NCI-H345 treated with DMSO at 0.1 percent for 48 hours (cell line): Measurements from ENCODE around the gene NPAS3.

Experiments
- DNase-seq: peaks from one replicate; lab custom pipeline; 2025; ENCODE audit not compliant: unreplicated experiment; lab: John Stamatoyannopoulos, UW

The NPAS3 gene

DNA sequence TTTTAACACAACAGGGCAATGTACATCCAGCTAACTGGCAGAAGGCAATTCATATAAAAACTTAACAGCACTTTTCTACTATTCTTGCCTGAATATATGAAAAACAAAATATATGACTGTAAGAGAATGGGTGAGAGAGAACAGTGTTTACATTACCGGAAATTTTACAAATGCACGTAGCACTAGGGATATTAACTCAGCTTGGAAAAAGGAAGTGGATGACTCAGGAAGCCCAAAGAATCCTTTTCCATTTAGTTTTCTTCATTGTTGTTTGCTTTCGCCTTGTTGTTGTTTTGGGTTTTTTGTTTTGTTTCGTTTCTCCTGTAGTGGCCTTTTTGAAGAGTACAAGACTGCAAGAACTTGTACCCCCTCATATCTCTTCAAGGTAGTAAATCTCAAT, 716.7 kb downstream of the NPAS3 start:
- DNase-seq = no peak

DNA sequence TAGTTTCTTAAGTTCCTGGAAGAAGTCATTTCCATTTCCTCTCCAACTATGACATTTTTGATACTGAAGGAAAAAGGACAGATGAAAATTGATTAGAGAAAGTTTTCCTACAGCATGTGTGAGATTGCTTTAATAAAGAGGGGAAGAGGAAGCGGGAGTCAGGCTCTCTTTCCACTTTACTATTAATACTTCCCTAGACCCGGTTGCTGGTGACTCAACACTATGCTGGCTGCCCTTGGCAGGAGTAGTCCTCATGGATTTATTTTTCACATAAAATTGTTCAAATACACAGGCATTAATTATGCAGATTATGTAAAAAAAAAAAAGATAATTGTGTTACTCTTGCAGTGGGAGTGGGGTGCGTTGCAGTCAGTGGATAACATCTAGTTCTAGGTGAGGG, 718.8 kb downstream of the NPAS3 start:
- no peak for DNase-seq

DNA sequence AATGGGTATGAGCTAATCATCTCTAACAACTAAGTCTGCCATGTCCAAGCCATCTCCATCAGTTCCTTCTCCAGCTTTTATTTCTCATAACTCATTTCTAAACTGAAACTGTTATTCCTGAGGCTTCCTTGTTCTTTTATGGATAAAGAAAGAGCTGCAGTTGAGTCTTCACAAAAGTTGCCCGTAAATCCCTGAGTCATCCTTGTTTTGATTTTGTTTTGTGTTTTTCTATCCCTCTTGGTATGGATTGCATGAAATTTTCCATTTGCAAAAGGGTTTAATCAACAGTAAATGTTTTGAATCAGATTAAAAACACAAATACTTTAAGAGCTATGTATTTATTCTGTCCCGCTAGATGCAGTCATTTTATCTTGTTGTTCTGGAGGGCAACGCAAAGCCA, 721.6 kb downstream of the NPAS3 start:
- no peak for DNase-seq

DNA sequence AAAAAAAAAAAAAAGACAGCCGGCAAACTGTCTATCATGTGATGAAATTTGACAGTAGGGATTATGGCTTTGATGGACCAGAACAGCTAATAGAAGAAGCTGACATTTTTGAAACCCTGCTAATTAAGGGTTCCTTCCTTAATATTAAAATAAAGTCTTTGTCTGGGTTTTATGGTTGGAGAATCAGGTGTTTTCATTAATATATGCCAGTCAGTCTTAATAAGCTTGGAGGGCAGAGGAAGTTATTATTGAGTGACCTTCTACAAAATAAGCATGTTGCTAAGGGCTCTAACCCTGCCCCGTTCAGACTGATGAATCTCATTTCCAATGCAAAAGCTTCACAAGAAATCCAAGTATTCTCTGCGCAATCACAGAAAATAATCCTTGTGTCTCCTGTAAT, 722.4 kb downstream of the NPAS3 start:
- no peak for DNase-seq

DNA sequence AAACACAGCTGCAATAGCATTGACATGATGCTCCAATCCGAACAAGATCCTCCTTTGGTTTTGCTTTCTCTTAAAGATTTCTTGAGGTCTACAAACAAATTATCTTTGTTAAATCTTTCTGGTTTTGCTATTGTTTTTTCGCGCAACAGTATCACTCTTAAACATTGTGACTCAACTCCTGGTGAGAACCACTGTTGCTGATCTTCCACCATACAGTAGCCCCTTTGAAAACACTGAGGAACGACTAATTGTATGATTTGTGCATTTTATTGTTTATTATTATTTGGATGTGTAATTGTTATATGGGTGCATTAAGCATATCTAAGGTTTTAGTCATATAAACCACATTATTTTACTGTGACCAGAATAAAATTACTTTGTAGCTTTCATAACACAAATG, 729.4 kb downstream of the NPAS3 start:
- DNase-seq = no peak

DNA sequence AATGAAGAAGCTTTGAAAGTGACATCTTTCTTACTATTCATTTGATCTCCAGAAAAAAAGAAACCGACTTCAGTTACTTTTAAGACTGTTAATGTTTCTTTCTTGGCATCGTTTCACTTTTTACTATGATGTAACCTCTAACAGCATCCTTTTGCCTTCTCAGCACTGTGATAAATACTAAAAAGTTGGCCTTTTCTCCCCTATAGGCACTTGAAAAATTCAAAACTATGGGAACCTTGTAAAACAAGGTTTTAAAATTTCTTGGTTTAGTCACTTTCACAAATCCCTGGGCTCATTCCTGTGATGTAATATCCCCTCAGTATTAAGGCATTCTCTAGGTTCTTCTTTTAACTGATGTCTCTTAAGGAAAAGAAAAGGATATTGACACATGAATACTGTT, 730.4 kb downstream of the NPAS3 start:
- no peak for DNase-seq

DNA sequence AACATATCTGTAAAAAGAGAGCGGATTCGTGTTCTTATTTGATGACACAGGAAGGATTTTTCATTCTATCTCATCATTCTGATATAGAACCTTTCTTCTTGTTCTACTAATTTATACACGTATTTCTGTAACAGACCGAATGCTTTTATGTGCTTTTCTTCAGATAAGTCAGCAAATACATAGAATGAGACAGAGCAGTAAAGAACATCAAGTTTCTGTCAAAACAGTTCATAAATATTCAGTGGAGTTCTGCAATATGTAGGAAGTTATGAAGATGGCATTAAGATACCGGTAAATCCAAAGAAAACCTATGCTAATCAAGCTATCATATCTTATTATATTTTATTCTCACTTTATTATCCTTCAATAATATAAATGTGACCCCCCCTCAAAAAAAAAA, 731.6 kb downstream of the NPAS3 start:
- no peak for DNase-seq

DNA sequence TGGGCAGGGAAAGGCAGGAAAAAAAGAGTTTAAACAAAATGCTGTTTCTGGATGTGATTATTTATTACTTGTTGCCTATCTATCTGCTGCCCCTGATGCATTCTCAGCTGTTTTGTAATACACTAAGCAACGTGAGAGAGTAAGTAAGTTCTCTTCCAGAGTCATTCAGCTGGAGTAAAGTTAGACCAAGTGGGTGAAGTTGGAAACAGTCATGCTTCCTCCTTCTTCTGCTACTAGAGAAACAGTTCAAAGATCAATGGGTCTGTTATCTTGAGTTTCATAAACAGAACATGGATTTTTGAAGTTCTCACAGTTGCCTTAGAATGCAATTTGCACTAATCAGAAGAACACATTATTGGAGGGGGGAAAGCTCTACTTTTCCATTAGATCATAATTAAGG, 732.9 kb downstream of the NPAS3 start:
- DNase-seq = no peak

DNA sequence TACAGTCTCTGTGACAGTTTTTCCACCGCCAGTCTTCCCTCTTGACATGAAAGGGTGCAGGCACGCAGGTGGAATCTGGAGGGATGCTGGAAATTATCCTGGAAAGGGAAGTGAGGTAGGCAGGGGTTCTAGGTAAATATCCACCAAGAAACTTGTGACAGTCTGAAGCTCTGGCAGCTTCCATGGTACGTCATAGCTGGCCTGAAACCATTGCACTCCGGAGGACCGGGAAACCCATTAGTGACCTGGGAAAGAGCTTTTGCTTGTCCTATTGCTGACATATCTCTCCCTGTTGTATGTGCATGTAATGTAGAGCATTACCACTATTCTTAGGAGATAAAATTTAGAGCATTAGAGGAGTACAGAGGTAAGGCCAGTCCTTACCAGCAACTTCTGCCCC, 736.2 kb downstream of the NPAS3 start:
- DNase-seq = no peak

DNA sequence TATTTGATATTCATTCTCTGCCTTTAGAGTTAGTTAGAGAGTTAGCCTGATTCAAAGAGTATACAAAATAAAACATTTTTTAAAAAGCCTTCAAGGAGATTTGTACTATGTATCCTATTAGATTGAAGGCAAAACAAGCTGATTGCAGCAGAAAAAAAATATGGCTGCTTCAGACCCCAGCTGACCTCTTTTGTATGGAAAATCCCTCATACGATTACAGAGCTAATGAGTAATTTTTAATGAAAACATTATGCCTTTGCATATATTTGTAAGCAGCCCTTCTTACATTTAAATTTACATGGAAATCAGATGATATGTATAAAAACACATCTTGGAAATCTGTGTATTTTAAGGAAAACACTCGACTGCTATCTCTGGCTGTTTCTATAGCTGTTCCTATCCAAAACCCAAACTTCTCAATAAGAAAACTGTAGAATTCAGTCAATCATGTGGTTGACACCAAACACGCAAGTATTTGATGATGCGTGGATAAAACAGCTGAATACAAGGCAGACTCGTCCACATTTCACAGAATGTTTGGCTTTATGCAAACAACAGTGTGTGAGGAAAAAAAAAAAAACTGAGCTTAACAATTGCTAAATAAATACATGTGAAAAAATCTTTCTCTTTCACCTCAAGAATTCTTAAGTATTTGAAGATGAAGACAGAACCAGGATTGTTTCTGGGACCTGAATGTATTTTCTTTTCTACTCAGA, 736.9 kb downstream of the NPAS3 start:
- DNase-seq = no peak

DNA sequence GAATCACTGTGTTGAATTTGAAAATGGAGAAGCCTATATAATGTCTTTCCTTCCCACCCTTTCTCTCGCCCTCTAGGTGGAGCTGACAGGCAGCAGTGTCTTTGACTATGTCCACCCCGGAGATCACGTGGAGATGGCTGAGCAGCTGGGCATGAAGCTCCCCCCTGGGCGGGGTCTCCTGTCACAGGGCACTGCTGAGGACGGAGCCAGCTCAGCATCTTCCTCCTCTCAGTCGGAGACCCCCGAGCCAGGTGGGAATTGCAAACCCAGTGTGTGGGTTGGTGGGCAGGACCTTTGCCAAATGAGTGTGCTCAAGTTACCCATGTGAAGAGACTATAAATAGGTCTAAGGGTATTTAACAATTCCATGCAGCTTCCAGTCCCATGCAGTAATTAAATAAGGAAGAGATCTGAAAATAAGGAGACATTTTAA, 737.5 kb downstream of the NPAS3 start:
- no peak for DNase-seq

DNA sequence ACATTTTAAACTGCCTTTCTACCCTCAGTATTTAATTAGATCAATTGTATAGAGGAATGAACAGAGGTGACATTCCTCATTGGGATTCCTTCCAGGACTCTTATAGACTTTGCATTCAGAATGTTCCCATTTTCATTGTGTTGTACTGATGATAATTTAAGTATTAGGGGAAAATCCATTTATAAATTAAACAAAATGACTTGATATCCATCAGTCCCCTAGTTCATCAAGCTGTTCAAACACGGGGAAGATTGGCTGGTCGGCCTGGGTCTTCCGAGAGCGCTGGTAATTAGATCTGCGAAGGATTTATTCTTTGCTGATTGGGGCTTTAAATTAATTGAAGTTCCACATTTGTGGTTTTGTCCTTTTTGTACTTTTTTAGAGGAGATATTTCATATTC, 738.2 kb downstream of the NPAS3 start:
- no peak for DNase-seq

DNA sequence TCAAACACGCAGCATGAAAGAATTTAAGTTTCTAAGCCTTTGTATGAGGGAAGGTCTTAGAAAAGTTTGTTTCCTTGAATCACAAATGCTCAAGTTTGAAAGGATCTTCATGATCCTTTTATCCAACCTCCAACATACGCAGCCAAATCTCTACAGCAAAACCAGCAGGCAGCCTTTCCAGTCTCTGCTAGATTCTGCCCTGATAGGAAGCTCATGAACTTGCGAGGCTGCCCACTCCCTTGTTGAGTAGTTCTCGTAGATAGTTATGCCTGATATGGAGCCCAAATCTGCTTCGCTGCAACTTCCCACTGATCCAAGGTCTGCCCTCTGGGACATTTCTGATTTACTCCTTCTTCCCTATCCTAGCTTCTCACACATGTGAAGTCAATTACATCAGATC, 739.3 kb downstream of the NPAS3 start:
- no peak for DNase-seq

DNA sequence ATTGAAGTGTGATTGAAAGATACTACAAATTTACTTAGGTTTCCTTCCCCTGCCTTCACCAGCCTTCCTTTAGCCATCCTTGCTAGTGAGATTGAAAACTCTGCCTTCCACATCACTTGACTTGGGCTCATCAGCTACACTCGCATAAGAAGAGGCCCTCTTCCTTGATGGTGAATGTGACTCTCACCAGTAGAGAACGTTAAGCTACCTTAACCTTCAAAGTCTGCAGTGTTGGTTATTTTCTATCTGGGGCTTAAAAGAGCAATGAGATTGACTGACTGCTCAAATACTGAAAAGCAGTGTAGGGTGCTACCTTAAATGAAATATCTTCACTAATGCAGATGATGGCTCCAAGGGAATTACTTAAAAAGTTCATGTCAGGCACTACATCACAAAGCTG, 740.3 kb downstream of the NPAS3 start:
- DNase-seq = no peak

DNA sequence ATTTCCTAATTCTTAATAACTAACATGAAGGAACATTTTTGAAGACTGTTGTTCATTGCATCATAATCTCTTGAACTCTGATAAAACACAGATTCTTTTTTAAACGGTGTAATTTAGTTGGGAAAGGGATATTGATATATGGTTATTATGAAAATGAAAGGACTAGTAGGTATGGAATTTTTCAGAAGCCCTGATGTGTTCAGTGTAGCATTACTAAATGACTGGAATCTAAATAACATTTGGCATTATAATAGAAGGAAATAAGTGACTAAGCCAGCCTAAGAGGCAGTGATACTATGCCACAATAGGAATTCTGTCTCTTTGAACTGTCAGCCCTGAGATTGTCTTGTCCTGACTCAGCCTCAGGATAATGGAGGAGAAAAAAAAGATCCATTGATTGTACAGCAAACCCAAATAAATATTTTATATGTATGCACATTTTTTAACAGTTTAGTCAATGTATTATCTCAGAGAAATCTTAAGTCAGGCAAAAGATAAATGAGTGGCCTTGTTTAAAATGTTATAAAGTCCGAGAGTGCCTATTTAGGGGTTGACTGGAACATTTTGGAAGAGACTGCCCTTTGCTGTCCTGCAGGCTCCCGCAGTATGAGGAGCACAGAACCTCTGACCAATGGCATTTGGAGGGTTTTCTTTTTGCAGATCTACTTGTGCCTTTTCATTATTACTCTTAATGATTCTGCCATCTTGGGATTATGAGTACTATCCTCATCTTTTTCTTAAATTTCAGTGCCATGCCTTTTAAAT, 741.0 kb downstream of the NPAS3 start:
- no peak for DNase-seq

DNA sequence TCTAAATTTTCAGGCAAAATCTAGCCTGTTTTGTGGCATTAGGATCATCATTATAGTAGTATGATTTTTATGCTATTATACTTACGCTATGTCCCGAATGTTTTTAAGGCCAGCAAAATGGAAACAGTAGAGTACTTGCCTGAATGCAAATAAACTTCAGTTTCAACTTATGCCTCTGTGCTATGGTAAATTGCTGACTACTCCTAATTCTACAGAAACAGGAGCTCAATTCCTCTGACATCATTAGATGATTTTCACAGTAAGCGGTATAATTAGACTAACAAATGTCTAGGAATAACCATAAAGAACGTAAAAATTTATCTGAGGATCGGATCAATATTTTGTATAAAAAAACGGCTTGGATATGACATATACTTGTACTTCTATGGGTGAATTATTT, 742.2 kb downstream of the NPAS3 start:
- DNase-seq = no peak

DNA sequence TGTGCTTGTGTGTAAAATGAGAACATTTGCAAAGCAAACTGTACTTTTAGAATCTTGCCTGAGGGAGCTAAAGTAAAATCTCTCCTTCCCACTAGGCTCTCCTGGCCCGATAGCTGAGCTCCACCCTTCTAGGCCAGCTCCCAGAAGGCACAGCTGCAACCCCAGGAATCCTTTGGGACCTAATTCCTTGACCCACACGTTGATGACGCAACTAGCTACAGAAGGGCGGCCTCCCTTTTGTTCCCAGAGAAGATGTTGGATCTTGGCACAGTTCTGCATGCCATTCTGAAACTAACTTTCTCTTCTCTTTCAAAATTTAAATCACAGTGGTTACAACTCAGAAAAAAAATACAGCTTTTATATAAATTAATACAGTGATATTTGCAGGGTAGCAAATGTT, 744.1 kb downstream of the NPAS3 start:
- DNase-seq = no peak

DNA sequence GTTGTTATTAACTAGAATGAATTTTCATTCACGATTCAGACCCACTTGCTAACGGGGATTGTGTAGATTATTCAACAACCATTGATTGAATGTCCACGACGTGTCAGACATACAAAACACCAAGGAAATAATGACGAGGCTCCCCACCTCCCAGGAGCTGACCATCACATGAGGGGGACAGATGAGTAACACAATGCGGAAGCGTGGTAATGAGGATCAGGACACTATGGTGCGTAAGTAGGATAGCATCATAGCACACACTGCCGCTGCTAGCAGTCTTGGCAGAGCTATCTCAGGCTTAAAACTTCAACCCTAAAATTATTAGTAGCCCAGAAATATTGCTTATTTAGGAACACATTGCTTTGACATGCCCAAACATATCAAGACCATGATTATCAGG, 746.3 kb downstream of the NPAS3 start:
- DNase-seq = no peak

DNA sequence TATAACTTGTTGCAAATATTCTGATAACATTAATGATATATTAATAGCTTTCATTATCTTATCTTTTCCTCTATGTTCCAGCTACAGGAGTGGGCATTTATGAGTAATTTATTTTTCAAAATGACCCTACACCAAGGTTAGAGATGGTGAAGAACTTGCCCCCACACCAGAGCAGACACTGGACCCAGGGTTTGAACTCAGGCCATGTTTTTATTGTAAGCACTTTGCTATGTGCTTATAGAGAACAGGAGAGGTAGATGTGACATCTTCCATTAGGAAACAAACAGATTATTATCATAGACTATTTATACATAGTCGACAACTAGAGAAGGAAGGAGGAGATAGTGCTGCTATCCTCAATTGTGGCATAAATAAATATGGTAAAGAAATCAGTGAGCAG, 747.0 kb downstream of the NPAS3 start:
- DNase-seq = no peak

DNA sequence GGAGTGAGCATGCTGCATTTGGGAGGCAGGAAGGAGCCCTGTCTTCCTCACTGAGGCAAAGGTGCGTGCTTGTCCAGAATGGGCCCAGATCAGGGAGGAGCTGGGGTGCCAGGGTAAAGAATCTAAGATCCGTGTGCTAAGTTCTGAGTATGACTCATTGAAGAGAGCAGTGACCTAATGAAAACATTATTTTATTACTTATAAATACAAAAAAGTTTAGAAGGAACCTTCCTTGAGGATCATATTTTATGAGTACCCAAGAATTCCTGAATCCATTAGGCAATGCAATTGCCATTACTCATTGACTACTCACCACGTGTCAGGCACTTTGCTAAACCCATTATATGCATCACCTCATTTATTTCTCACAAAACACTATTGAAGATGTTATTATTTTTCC, 747.5 kb downstream of the NPAS3 start:
- no peak for DNase-seq

DNA sequence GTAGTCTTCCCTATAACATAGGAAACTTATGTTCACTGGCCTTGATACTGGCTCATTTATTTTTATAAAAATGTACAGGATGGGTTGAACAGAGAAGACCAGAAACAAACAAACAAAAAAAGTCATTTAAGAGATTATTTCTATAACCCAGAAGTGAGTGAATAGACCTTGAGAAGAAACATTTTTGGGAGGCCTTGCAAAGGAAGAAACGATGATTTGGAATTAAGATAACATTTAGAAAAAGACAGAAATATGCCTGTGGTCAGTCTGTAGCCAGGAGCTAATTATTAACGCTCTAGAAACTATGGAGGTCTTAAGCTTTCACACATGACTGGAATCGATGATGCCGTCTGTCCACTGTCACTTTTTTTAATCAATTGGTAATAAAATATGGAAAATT, 748.2 kb downstream of the NPAS3 start:
- no peak for DNase-seq

DNA sequence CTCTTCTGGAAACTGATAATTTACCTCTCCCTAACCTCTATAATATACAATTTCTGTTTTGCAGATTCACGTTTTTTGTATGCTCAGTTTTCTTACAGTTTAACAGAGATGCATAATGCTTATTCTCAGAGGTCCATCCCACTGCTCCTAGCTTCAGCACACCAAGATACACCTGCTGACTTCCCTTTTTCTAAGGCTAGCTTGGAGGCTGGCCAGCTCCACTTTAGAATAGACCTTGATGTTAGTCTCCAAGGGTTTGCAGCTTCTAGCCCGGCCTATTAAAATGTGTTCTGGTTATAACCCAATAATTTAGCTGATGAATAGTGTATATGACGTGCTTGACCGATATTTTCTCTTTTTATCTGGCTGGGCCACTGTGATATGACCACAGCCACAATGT, 751.0 kb downstream of the NPAS3 start:
- no peak for DNase-seq

DNA sequence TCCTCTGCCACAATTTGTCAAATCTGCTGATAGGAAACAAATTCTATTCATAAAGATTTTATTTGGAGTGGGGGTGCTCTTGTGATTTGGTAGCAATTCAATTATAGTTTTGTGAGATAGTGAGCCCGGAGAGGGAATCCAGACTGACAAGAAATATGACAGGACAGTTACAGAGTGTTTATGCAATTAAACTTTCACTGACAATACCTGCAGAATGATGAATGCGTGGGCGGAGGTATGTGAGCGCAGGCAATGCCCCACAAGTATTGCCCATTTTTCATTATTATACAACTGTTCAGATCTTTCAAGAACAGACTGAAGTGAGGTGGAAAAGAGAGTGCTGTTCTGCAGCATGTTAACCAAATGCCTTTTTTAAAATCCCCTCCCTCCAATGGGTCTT, 753.2 kb downstream of the NPAS3 start:
- DNase-seq = no peak
